LHCN-M2 (cell line): ENCODE data around the gene TIMM21. TPM values are rescaled to one million over a fixed set of nuclear protein-coding genes. Genes with fewer than 3 reads are reported as not detected.

ENCODE experiments used
- DNase-seq: peaks from one replicate; pipeline ENCODE4 v3.0.0-alpha.2; 2012; ENCODE audit warnings: low read depth
- total RNA-seq: library from RNA; depleted of rRNA; stranded (reverse); fragments of >200 nt; gene quantifications from 2 replicates; pipeline ENCODE4 v1.2.3, GENCODE V29; 2014; rRNA removed

TIMM21 gene
- total RNA-seq, 1 experiment from 2014 or later = 51.7 TPM

DNA sequence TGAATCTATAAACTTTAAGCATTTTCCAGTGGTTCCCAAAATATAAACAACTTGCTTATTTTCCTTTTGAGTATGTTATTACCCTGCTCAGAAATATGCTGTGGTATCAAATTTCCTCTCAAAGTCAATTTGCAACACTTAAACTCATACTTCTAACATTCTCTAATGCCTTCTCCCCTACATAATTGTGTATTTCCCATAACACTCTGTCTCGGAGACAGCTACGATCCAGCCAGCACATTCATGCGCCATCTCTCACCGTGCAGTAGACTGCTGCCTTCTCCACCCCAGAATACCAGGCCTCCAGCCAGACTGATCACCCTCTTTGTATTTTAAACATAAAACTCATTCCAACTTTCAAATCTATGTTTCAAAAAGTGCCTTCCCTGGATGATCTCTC lies 41.8 kb downstream of the TIMM21 start:
- DNase-seq = no peak

- no peak for DNase-seq
Observed at GRCh38 chr18:74191577-74191976, 43.3 kb downstream of the TIMM21 start.

DNA sequence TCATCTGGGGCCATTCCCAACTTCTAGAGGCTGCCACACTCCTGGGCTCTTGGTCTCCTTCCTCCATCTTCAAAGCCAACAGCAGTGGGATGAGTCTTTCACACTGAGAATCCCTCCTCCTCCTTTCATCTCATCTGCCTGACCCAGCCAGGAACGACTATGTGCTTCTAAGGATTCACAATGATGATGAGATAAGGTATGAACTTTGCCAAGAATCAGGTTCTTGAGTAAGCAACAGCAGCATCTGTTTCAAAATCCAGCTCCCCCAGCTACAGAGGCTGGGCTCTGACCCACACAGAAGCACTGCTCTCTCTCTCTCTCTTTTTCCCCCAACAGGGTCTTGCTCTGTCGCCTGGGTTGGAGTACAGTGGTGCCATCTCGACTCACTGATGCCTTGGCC lies 46.4 kb downstream of the TIMM21 start:
- no peak for DNase-seq

DNA sequence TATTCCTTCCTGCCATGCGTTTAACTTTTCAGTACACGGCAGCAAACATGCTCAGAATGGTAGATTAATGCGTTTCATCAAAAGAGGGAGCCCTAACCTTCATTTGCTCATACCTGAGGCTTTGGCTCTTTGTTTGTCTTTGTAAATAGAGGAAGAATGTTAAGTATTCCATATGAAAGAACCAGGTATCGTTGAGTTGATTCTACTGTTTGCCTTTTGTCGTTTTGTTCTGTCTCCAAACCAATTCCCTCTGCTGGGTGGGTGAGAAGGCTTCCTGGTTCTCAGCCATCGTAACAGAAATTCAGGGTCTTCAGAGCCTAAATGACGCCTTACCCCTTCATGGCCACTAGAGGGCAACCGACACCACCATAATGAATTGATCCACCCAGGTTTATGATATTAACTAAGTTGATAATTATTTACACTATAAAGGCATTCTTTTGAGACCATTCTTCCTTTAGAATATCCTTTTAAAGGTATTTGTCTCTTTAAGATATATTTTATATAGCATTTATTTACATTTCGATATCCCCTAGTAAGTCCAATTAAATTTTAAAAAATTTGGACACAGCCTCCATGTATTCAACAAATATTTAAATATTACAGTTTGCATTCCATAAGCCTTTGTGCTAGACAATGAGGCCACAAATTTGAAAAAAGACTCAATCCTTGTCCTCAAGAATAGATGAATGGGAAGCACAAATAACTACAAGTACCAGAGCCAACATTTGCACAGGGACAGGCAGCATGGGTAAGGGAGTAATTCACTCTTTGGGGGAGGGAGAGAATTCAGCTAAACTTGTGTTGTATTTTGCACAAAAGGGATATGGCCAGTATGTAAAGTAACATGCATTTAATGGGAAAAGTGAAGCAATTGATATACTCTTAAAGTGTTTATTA lies 48.1 kb downstream of the TIMM21 start:
- DNase-seq = peak; percentile 49

DNA sequence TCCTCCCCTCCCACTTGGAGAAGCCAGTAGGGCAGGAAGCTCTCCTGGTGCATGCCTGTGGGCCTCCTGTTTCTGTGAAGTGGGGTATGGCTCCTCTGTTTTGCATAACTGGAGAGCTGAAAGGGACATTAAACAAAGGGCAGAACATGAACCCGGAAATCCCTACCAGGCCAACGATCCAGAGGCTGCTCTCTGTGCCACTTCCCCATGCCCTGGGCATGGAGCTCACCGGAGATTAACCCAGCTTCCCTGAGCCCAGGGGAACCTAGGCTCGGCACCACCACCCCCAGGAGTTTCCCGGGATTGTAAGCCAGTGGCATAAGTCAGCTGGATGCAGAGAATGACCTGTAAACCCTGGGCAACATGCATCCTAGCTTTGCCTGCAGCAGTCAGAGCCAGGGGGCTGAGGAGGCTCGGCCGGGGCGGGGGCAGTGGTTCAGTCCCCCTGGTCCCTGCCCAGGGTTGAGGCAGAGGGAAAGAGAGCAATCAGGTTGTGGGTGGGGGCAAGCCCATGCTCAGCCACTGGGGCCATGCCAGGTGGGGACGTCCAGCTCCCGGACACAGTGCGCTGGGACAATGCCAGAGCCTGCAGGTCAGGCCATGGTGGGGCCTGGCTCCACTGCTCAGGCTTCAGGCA lies 49.5 kb downstream of the TIMM21 start:
- no peak for DNase-seq

- DNase-seq = no peak
Observed at GRCh38 chr18:74198453-74198852, 50.1 kb downstream of the TIMM21 start.

- DNase-seq = no peak
Observed at GRCh38 chr18:74200780-74201179, 52.5 kb downstream of the TIMM21 start.

DNA sequence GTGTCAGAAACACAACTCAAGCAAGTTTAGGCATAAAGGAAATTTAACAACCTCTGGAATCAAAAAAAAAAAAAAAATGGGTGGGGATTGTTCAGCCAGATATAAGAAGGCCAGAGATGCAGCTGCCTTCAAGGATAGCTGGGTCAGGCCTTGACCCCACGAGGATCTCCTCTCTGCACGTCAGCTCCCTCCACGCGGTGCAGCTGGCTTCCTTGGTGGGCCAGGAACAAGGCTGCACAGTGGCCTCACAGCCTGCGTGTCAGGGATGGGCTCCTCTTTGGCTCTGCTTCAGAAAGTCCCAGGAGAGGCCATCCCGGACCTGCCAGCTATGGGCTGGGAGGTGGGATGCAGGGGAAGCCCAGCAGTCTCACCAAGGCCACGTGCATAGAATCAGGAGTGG lies 55.5 kb downstream of the TIMM21 start:
- DNase-seq = no peak

DNA sequence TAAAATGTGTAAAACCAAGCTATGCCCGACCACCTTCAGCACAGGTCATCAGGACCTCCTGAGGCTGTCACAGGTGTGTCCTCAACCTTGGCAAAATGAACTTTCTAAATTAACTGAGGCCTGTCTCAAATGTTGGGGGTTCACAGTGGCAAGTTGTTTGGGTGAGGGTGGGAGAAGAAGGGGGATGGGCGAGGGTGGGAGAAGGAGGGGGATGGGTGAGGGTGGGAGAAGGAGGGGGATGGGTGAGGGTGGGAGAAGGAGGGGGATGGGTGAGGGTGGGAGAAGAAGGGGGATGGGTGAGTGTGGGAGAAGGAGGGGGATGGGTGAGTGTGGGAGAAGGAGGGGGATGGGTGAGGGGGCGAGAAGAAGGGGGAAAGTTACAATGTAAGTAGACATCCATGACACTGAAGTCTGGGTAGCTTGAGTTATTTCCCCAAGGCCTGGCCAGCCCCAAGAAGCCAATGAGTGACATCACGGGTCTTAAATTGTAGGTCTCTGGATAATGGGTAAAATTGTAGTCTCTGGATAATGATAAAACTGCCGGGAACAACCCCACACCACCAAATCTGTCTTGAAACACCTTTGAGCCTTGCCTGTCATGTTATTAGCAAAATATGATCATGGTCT lies 56.3 kb downstream of the TIMM21 start:
- DNase-seq = no peak

Other genes with a start within 250 kb of the TIMM21 start
- 0.29 and 0.51 TPM in 2 replicates for gene FBXO15, start 689 bp upstream of the TIMM21 start, total RNA-seq
- gene CYB5A, start 143.4 kb downstream of the TIMM21 start, total RNA-seq = 48.4 and 60.4 TPM in 2 replicates
- not detected in 2 replicates for gene C18orf63, start 167.3 kb downstream of the TIMM21 start, total RNA-seq